SKM-1 (cell line): ENCODE data around the gene PRPF6.
"Not testable (repeated sequence)": the region's sequence is repeated elsewhere in the genome, so short reads cannot be mapped to it uniquely, and the experiment has no call there.

Source experiments
- DNase-seq: peaks from one replicate; lab custom pipeline; 2025; ENCODE audit not compliant: unreplicated experiment; lab: John Stamatoyannopoulos, UW

PRPF6 gene

DNA sequence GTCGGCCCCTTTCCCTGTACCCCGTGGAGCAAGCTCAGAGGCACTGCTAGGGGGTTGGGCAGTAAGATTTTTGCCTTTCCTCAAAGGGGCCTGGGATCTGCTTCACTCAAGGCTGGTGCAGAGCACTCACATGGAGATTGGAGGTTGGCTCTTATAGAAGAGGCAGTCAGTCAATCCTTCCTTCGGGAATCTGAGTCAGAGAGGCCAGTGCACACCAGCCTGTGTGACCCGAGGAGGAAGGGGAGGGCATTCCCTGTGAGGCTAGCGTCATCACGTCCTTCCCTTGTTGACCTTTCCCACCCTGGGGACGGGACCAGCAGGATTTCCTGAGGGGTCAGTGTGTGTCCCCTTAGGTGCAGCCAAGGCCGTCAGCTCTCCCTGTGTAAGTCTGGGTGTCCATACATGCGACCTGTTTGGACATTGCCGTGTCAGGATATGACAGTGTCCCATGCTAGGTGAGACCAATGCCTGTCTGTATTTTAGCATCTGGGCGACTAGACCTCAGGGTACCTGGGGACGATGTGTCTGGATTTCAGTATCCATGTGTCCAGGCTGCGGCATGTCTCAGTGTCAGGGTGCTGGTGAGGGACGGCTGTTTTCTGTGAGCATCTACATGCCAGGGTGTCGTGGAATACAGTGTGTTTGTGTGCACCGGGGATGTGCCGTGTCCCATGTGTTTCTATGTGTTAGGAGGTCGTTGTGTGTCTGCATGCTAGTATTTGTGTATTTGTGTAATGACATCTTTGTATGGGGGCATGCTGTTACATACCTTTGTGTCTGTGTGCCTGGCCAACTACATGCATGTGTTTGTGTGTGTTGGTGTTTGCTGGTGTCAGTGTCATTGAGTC lies 8.4 kb upstream of the PRPF6 start:
- DNase-seq, result no peak

DNA sequence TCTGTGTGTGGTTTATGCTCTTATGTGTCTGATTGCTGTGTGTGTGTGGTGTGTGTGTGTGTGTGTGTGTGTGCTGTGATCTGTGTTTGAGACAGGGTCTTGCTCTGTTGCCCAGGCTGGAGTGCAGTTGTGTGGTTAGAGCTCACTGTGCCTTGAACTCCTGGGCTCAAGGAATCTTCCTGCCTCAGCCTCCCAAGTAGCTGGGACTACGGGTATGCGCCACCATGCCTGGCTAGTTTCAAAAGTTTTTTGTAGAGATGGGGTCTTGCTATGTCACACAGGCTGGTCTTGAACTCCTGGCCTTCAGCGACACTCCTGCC lies 7.8 kb upstream of the PRPF6 start:
- DNase-seq, result no peak

DNA sequence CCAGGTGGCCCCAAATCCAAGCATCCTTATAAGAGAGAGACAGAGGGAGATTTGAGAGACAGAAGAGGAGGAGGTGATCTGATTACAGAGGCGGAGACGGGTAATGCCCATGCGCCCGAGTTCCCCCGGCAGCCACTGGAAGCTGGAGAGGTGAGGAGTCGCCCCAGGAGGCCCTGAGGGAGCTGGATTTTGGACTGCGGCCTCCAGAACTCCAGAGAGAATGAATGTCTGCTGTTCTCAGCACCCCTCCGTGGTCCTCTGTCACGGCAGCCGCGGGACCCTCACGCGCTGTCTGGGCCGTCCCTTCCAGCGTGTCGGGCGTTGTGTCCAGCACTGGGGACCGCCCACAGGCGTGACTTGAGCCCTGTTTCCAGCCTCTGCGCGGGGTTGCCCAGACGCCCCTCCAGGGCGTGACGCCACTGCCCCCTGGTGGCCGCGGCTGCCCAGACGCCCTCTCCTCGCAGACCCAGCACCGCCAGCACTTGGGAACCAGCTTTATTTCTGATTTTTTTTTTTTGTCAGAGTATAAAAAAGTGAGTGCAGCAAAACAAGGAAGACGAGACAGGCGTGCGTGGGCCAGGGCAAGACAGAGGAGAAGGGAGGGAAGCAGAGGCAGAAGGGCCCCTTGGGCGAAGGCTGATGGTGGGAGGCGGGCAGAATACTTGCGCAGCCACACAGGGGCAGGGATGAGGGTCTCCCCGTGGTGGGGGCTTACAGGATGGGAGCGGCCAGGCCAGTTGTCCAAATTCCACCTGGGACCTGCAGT lies 7.1 kb upstream of the PRPF6 start:
- peak; percentile 66 for DNase-seq

DNA sequence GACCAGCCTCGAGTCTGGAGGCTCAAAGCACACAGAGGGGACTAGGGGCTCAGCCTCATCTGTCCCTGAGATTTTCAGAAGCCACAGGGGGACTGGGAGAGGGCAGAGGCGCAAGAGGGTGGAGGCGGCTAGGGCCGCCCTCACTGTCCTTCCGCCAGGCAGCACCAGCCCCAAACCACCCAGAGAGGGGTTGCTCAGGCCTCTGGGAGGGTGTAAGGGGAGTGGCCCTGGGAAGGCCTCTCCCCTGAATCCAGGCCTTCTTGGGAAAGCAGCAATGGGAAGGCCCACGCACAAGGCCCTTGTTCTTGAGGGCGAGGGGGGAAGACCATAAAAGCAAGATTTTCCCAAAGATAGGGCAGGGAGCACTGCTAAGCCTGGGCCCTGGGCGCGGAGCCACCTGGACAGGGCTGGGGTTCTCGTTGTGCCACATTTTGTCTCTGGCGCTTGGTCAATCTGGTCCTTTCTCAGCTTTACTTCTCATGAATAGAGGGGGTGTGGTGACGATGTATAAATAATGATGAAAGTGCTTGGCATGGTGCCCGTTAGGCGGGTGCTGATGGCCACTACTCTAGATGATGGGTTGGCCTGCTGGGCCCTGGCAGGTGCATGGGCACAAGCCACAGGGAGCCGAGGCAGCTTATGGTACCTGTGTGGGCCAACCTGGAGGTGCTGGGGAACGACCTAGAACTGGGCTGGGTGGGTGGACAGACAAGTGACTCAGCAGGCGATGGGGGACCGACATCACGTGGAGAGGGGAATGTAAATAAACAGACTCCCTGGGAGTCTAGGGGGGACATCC lies 6.3 kb upstream of the PRPF6 start:
- DNase-seq, result no peak

DNA sequence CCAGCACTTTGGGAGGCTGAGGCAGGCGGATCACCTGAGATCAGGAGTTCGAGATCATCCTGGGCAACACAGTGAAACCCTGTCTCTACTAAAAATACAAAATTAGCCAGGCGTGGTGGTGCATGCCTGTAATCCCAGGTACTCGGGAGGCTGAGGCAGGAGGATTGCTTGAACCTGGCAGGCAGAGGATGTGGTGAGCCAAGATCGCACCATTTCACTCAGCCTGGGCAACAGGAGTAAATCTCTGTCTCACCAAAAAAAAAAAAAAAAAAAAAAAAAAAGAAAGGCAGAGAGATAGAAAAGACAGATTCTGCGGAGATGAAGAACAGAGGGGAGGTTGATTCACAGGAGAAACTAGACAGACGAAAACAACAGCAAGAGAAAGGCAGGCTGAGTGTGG lies 4.4 kb upstream of the PRPF6 start:
- not testable (repeated sequence) for DNase-seq

DNA sequence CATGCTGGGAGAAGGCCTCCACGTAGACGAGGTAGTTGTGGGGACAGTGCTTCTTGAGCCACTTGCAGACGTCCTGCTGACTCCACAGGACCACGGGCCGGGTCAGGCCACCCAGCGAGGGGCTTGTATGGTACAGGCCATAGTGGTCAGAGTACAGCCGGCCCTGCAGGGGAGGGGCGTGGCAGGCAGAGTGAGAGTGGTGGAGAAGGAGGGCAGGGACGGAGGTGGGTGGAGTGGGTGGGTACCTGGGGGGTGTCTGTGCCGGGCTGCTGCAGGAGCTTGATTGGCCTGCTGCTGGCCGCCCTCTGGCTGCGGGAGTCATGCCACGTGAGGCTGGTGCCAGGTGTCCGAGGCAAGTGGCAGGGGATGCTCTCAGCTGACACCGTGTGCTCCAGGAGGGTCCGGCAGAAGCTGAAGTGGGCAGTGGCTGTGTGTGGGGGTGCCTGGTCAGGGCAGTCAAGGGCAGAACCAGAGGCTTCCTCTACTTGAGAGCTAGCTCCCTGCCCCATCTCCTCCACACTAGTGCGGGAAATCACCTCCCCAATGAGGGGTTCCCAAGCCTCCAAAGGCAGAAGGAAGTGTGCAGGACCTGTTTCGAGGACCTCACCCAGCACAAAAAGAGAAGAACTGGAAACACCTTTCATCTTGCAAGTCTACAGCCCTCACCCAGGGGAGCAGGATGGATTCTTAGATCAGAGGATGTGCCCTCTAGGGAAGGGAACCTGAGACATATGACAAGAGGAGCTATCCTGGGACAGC lies 3.8 kb upstream of the PRPF6 start:
- no peak for DNase-seq

DNA sequence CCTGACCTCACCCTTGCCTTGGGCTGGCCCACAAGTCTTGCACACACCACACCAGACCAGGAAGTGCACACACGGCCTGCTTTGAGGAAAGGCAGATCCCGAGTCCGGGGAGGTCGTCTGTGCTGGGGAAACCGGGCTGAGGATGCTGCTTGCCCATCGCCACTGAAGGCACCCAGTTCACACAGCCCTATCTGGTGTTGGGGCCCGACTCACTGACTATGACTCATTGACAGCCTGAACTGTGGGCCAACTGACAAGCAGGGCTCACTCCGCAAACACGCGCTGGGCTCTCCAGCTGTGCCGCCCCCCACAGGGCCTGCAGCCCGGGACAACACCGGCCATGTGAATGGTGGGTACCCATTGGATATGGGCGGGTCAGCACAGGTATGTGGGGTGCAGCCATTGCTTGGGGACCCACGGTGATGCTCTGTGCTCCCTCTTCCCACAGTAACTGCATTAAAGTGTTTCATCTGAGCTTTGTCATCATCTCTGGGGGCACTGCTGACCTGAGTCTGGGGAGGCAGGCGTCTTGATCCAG lies 3.1 kb upstream of the PRPF6 start:
- DNase-seq, result no peak

DNA sequence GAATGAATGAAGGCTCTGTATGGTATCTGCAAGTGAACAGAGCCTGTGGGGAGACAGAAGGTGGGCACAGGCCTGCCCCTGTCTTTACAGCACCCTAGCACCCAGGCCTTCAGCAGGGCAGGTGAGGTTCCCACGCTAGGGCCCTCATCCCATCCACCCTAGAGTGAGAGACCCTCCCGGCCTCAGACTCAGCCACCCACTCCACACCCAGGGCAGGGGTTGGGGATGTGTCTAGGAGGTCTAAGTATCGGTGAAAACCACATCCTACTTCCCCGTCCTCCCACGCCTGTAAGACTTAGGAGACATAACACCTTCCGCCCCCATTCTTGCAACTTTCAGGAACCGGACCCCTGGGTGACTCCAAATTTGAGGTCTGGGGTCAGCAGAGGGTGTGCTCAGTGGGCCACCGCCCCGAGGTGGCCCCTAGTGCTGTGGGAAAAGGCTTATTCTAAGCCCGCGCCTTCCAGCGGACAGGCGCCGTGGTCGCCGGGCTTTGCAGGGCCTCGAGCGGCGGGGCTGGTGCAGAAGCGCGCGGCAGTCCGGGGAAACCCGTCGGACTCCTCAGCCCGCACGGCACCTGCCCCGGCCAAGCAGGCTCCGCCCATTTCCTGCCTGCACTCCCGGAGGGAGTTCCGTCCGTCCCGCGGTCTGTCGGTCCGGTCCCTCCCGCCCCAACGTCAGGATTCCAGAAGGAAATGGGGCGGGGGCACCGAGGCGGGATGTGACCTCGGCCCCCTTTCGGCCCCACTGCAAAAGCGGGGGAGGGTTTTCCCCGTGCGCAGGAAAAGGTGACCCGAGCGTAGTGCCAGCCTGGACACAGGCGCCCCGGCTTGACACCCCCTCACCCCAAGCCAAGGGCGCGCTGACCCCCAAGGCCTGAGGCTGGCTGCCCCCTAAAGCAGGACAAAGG lies 2.4 kb upstream of the PRPF6 start:
- DNase-seq, result no peak

DNA sequence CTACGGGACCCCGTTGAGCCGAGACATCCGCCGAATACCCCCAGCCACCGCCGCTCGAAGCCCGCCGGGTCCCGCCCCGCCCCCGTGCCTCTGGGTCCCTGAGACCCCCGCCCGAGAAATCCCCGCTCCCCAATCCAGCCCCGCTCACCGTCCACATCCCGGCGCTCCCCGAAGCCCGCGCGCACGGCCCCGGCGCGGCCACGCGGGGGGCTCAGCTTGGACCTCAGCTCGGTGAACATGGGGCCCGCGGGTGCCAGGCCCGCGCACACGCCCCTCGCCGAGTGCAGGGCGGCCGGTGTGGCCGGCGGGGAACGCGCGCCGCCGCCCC lies 1.7 kb upstream of the PRPF6 start:
- DNase-seq, result no peak

DNA sequence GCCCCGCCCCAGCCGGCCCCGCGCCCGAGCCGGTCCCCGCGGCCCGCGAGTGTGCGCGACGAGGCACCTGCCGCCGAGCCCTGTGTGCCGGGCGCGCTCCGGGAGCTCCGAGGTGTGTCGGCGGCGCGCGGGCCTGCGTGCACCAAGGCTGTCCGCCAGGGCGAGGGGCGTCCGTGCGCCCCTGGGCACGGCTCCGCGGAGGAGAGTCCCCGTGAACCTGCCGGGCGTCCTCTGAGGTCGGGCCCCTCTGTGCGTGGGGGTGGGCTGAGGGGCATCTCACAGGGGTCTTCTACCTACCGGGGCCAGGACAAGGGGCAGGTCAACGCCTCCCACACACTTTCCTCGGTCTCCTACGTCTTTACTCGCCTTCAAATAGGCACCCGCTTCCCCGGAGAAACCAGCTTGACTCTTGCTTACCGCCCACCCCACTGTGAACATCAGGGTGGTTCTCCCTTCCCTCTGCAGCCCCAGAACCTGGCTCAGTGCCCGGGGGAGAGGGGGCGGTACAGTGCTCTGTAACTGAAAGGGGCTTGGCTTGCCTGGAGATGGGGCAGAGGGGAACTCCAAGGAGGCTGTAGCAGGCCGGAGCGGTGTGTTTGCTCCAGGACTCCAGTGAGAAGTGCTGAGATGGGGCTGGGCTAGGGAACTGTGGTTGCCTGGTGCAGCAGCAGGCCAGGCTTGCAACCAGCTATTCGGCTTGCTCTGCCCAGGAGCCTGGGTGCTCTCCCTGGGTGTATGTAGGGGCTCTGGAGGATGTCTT lies 1.2 kb upstream of the PRPF6 start, which contains the start of gene SAMD10:
Gene SAMD10 (minus strand): TSS at position 86 of the 760 bp plus-strand sequence. CDS start 175 bp downstream, outside the sequence.
- DNase-seq, result no peak

DNA sequence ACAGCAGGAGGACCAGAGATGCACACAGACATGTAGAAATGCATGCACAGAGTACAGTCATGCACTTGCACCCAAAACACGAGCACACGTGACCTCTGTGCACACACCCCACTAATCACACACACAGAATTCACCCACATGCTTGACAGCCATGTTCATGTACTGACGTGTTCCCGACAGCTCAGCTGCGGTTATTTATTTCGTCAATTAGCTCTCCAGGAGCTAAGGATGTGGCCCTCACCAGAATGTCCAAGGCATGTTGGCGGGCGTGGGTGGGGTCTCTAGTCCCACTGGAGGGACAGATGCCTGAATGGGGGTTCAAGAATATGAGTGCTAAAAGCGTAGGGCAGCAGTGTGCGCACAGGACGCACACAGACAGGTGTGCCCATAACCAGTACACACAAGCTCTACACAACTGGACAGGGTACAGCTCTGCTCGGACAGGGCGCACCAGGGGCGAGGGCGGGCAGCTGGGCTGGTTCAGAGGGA lies 571 bp upstream of the PRPF6 start:
- DNase-seq, result no peak

DNA sequence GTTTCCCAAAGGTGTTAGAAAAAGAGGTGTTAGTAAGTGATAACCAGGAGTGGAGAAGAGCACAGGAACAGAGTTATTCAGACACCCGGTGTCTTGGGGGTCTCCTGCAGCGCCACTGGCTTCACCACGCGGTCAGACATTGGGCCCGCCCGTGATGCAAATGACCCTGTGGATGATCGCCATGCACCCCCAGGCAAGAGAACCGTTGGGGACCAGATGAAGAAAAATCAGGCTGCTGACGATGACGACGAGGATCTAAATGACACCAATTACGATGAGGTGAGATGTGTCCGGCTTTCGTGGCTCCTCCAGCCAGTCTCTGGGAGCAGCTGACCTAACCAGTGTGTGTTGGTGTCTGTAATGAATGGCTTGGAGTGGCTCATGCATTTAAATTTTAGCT lies 2.0 kb downstream of the PRPF6 start:
- no peak for DNase-seq

DNA sequence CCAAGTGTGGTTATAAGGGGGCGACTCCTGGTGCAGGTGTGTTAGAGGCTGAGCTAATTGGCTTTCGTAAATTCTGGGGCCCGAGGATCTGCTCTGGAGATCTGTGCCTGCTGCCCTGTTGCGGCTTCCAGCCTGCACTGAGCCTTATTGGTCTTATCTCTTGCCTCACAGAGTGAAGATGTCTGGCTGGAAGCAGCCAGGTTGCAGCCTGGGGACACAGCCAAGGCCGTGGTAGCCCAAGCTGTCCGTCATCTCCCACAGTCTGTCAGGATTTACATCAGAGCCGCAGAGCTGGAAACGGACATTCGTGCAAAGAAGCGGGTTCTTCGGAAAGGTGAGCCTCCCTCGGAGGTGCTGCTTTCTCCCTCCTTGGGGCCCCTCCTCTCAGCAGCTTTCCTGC lies 20.0 kb downstream of the PRPF6 start:
- DNase-seq, result no peak

DNA sequence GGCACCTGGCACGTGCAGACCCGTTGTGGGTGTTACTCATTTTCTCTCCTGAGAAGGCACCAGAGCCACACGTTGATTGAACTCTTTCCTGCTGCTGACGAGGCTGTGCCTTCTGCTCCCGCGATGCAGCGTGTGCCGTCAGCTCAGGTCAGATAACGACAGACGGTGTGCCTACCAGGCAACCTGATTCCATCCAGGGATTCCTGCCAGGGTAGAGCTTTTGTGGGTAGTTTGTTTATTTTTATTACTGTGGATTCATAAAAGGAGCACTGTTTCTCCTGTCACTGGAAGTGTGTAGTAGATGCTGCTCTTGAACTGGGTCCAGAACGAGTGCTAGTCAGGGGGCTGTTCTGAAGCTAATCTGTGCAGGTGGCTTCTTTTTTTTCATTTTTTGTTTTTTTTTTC lies 20.7 kb downstream of the PRPF6 start:
- no peak for DNase-seq

DNA sequence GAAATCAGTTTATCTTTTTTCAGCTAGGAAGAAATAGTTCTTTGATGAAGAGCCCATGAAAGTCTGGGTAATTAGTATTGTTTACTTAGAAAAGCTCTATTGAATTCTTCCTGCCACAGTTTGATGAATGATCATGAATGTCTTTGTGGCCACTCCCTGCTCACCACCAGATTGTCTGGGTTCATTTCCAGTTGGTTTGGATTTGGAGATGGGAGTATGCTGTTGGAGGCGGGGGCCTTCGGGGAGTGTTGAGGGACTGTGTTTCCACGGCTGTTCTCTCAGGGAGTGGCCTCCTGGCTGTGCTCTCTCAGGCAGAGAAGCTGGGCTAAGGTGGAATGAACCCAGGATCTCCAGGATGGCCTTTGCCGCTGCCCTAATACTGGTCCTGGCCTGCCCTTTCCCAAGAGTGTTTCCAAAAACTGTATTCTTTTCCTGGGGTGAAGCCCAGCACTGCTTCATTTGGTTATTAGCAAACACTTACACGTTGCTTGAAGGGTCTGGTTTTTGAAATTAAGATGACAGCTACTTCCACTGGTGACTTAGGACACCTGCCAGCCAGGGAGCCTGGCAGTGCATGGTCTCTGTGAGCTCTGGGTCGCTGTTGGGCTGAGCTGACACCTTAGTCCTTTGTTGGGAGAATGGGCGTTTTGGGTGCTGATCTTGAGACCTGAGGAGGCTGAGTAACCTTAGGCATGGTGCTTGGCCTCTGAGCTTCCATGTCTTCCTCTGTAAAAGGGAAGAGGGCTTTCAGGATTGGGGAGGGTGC lies 23.2 kb downstream of the PRPF6 start:
- no peak for DNase-seq

DNA sequence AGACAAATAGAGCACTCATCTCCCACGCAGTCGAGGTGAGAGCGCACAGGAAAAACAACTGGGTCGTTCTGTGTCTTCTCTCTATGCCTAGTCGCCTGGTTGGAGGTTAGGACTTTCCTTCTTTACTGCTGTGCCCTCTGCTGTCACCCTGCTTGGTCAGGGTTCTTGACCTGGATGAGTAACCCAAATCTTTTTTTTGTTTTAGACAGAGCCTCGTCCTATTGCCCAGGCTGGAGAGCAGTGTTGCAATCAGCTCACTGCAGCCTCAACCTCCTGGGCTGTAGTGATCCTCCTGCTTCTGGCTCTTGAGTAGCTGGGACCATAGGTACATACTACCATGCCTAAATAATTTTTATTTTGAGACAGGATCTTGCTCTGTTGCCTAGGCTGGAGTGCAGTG lies 24.5 kb downstream of the PRPF6 start:
- DNase-seq, result no peak

DNA sequence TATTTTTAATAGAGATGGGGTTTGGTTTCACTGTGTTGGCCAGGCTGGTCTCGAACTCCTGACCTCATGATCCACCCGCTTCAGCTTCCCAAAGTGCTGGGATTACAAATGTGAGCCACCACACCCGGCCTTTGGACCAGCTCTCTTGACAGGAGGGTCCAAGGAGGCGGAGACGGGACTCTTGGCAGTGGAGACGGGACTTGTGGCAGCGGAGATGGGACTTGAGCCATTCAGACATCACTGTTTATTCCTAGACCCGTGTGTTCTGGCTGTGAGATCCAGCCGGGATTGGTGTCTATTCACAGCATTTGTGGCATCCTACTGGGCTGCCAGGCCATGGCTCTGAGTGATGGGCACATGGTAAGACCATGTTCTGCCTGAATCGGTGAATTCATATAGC lies 25.6 kb downstream of the PRPF6 start:
- no peak for DNase-seq

DNA sequence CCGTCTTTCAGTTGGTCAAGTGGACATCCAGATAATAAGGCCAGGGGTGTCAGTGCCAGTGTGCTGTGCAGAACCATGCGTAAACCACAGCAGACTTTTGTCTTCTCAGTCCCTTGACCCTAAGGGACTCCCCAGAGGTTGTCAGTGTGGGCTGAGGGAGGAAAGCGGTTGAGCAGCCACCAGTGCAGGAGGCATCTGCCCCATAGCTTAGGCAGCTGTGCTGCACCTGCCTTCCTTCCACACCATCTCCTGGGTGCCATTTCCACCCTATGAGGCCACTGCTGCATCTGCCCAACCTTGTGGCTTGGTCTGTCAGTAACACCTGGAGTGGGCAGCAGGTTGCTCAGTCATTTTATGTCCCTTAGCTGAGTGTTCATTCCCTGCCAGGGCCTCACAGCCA lies 26.0 kb downstream of the PRPF6 start:
- DNase-seq, result no peak
